ENCODE results near the gene TSEN54. TPM values are rescaled to one million over a fixed set of nuclear protein-coding genes. Genes with fewer than 3 reads are reported as not detected.

Gene TSEN54
- total RNA-seq, 1 experiment from 2014 or later: 44.5 TPM

- no peak overlapping the region for H3K9ac ChIP-seq (ENCODE audit: extremely low read depth, insufficient read length, low read length)
Observed at GRCh38 chr17:75565066-75565465, 48.7 kb downstream of the TSEN54 start.

More at GRCh38 chr17:75565066-75565465, 48.7 kb downstream of the TSEN54 start:
- H3K23me2 ChIP-seq (ENCODE audit: insufficient read length, low read depth, low read length, poor library complexity, severe bottlenecking): no peaks in the 10 kb centered on the region
- H3K4me2 ChIP-seq (ENCODE audit: insufficient read depth, insufficient read length, low read length): no peak overlapping the region
- H3K4me3 Mint-ChIP-seq: no peak overlapping the region
- peaks cover 0 to 31% (median 16%) of the 10 kb centered on the region in 3 experiments; a peak in 5 of 7 replicates for H3K36me3 Mint-ChIP-seq (ENCODE audit: insufficient read depth in 1 of 3, low read depth in 3 of 3)
- no peak overlapping the region for H2BK12ac ChIP-seq (ENCODE audit: insufficient read length, low read depth, low read length)
- H4K5ac ChIP-seq (ENCODE audit: insufficient read length, low read depth, low read length): no peak overlapping the region
- no peak overlapping the region for H3K18ac ChIP-seq (ENCODE audit: insufficient read length, low read depth, low read length)
- H2AK5ac ChIP-seq (ENCODE audit: insufficient read length, low read length): no peak overlapping the region
- no peak overlapping the region for H2AFZ ChIP-seq (ENCODE audit: low read length)
- H3K4me1 Mint-ChIP-seq: no peaks in the 10 kb centered on the region
- no peaks in the 10 kb centered on the region for H3K9me3 ChIP-seq (ENCODE audit: control insufficient read depth, low read depth, low read length)
- H4K20me1 ChIP-seq (ENCODE audit: control insufficient read depth, insufficient read depth, insufficient read length): no peaks in the 10 kb centered on the region
- H3K79me1 ChIP-seq (ENCODE audit: insufficient read depth, low read depth, low read length, poor library complexity, severe bottlenecking): no peaks in the 10 kb centered on the region
- no peak overlapping the region for H3T11ph ChIP-seq (ENCODE audit: low read length)
- no peak overlapping the region for H3K23ac ChIP-seq (ENCODE audit: insufficient read length, low read depth, low read length)
- no peaks in the 10 kb centered on the region for H3K27me3 ChIP-seq (ENCODE audit: insufficient read depth, low read length)
- no peaks in the 10 kb centered on the region for H3K9me3 Mint-ChIP-seq
- no peaks in the 10 kb centered on the region for H3K79me2 ChIP-seq (ENCODE audit: insufficient read depth, low read length)
- DNase-seq: no peak
- H2BK120ac ChIP-seq (ENCODE audit: low read depth, low read length, poor library complexity, severe bottlenecking): no peak overlapping the region
- H3K14ac ChIP-seq (ENCODE audit: insufficient read depth, low read length): no peak overlapping the region
- no peak overlapping the region for H3K27ac ChIP-seq (ENCODE audit: insufficient read length, low read depth, low read length)
- H3K27me3 Mint-ChIP-seq (ENCODE audit: low read depth): no peaks in the 10 kb centered on the region
- H4K91ac ChIP-seq (ENCODE audit: insufficient read length, low read depth, low read length): no peak overlapping the region
- no peak overlapping the region for H3K56ac ChIP-seq (ENCODE audit: insufficient read length, low read depth, low read length)
- no peak for TF ChIP-seq CTCF (conservative IDR thresholded peaks at IDR 0.05)
- H4K8ac ChIP-seq (replicated peaks; ENCODE audit: insufficient read length, low read depth, low read length): no peak overlapping the region
- WGBS (ENCODE audit: extremely low coverage, insufficient read length, low lambda C conversion rate): no CpG with 5 or more reads among the region's 7 CpGs
- no peak overlapping the region for H2BK20ac ChIP-seq (ENCODE audit: low read depth, low read length, poor library complexity, severe bottlenecking)
- H3K27ac Mint-ChIP-seq: no peak overlapping the region
- H2BK5ac ChIP-seq (ENCODE audit: insufficient read length, low read length): no peak overlapping the region
- H2BK15ac ChIP-seq (ENCODE audit: low read depth, low read length): no peak overlapping the region
- H3K4me1 ChIP-seq (ENCODE audit: insufficient read depth, low read length): no peaks in the 10 kb centered on the region
- no peak overlapping the region for H3K4ac ChIP-seq (ENCODE audit: low read depth, low read length)

Measured in H9 (cell line).